ENCODE data around the gene NR2F6.

NR2F6 gene

GRCh38 chr19:17214508-17215126 lies 31.1 kb downstream of the NR2F6 start:
- Histone ChIP-seq H3K4me1 (ENCODE audit: low read length) (peaks cover 8% of the 10 kb centered on the region; the same call in 1 of the 2 replicates), H4K20me1 (ENCODE audit: insufficient read depth, low read length) (no peaks in the 10 kb centered on the region), H3K4me3 (ENCODE audit: low read length) (peak overlapping the region; percentile 79), H3F3A (ENCODE audit: insufficient read depth, low read length) (peaks cover 7% of the 10 kb centered on the region; the same call in 1 of the 2 replicates), H3K36me3 (replicated peaks; ENCODE audit: insufficient read depth, low read length) (no peaks in the 10 kb centered on the region), H3K27ac (ENCODE audit: low read length) (peak overlapping the region; percentile 62; the same call in 1 of the 2 replicates), H3K27me3 (replicated peaks; ENCODE audit: insufficient read depth, low read length) (no peaks in the 10 kb centered on the region), H3K79me2 (ENCODE audit: low read length) (0 out of 2 replicates have a peak, but pooled peaks cover 3% of the 10 kb centered on the region), H3K9me3 (replicated peaks; ENCODE audit: insufficient read depth, low read length) (no peaks in the 10 kb centered on the region), H2AFZ (ENCODE audit: low read length) (peak overlapping the region; percentile 77), H3K4me2 (ENCODE audit: low read depth, low read length) (peak overlapping the region; percentile 92), H3K9ac (ENCODE audit: low read length) (peak overlapping the region; percentile 85; the same call in 1 of the 2 replicates), H3K9me2 (replicated peaks; ENCODE audit: insufficient read depth, low read length) (no peaks in the 10 kb centered on the region)
- DNase-seq = no peak
- TF ChIP-seq EZH2phosphoT487 (IDR thresholded peaks at IDR 0.05; ENCODE audit: low read length) (no peak), EZH2 (optimal IDR thresholded peaks at IDR 0.05; ENCODE audit: low read depth, low read length) (no peak), CTCF (IDR thresholded peaks at IDR 0.05; ENCODE audit: low read length) (no peak)

- H3K27ac ChIP-seq (ENCODE audit: low read length) = no peak overlapping the region
- no peak overlapping the region for H2AFZ ChIP-seq (ENCODE audit: low read length)
- H4K20me1 ChIP-seq (ENCODE audit: insufficient read depth, low read length) = no peaks in the 10 kb centered on the region
- peaks cover 8% of the 10 kb centered on the region; the same call in 1 of the 2 replicates for H3K4me1 ChIP-seq (ENCODE audit: low read length)
- no peaks in the 10 kb centered on the region for H3K9me2 ChIP-seq (replicated peaks; ENCODE audit: insufficient read depth, low read length)
- no peak for TF ChIP-seq CTCF (IDR thresholded peaks at IDR 0.05; ENCODE audit: low read length)
- no peak for TF ChIP-seq EZH2phosphoT487 (IDR thresholded peaks at IDR 0.05; ENCODE audit: low read length)
- no peak for TF ChIP-seq EZH2 (optimal IDR thresholded peaks at IDR 0.05; ENCODE audit: low read depth, low read length)
- H3K9ac ChIP-seq (ENCODE audit: low read length) = no peak overlapping the region
- no peaks in the 10 kb centered on the region for H3K36me3 ChIP-seq (replicated peaks; ENCODE audit: insufficient read depth, low read length)
- H3K9me3 ChIP-seq (replicated peaks; ENCODE audit: insufficient read depth, low read length) = no peaks in the 10 kb centered on the region
- H3F3A ChIP-seq (ENCODE audit: insufficient read depth, low read length) = peaks cover 7% of the 10 kb centered on the region; the same call in 1 of the 2 replicates
- H3K27me3 ChIP-seq (replicated peaks; ENCODE audit: insufficient read depth, low read length) = no peaks in the 10 kb centered on the region
- H3K4me3 ChIP-seq (ENCODE audit: low read length) = no peak overlapping the region
- no peak overlapping the region for H3K4me2 ChIP-seq (ENCODE audit: low read depth, low read length)
- 0 out of 2 replicates have a peak, but pooled peaks cover 3% of the 10 kb centered on the region for H3K79me2 ChIP-seq (ENCODE audit: low read length)
- no peak for DNase-seq
These were observed 32.4 kb downstream of the NR2F6 start for GRCh38 chr19:17213334-17213733.

- no peak overlapping the region for H2AFZ ChIP-seq (ENCODE audit: low read length)
- H3K4me2 ChIP-seq (ENCODE audit: low read depth, low read length) = no peak overlapping the region
- DNase-seq = no peak
- no peak for TF ChIP-seq EZH2 (optimal IDR thresholded peaks at IDR 0.05; ENCODE audit: low read depth, low read length)
- no peak for TF ChIP-seq EZH2phosphoT487 (IDR thresholded peaks at IDR 0.05; ENCODE audit: low read length)
- TF ChIP-seq CTCF (IDR thresholded peaks at IDR 0.05; ENCODE audit: low read length) = no peak
- H3K4me1 ChIP-seq (ENCODE audit: low read length) = peaks cover 8% of the 10 kb centered on the region; the same call in 1 of the 2 replicates
- H3K4me3 ChIP-seq (ENCODE audit: low read length) = no peak overlapping the region
- no peaks in the 10 kb centered on the region for H3K27me3 ChIP-seq (replicated peaks; ENCODE audit: insufficient read depth, low read length)
- no peaks in the 10 kb centered on the region for H3K9me3 ChIP-seq (replicated peaks; ENCODE audit: insufficient read depth, low read length)
- no peaks in the 10 kb centered on the region for H3K9me2 ChIP-seq (replicated peaks; ENCODE audit: insufficient read depth, low read length)
- H4K20me1 ChIP-seq (ENCODE audit: insufficient read depth, low read length) = no peaks in the 10 kb centered on the region
- H3K79me2 ChIP-seq (ENCODE audit: low read length) = 0 out of 2 replicates have a peak, but pooled peaks cover 3% of the 10 kb centered on the region
- no peaks in the 10 kb centered on the region for H3K36me3 ChIP-seq (replicated peaks; ENCODE audit: insufficient read depth, low read length)
- H3K27ac ChIP-seq (ENCODE audit: low read length) = no peak overlapping the region
- no peak overlapping the region for H3K9ac ChIP-seq (ENCODE audit: low read length)
- H3F3A ChIP-seq (ENCODE audit: insufficient read depth, low read length) = peaks cover 7% of the 10 kb centered on the region; the same call in 1 of the 2 replicates
These were observed 33.9 kb downstream of the NR2F6 start for GRCh38 chr19:17211547-17212446.

Data from MM.1S (cell line).